ENCODE results near the gene ZC3H18. TPM values are rescaled to one million over a fixed set of nuclear protein-coding genes. Genes with fewer than 3 reads are reported as not detected.

The ZC3H18 gene
- total RNA-seq, 4 donors from 2014 or later, result 10.6 to 25.6 (median 17.8) TPM

DNA sequence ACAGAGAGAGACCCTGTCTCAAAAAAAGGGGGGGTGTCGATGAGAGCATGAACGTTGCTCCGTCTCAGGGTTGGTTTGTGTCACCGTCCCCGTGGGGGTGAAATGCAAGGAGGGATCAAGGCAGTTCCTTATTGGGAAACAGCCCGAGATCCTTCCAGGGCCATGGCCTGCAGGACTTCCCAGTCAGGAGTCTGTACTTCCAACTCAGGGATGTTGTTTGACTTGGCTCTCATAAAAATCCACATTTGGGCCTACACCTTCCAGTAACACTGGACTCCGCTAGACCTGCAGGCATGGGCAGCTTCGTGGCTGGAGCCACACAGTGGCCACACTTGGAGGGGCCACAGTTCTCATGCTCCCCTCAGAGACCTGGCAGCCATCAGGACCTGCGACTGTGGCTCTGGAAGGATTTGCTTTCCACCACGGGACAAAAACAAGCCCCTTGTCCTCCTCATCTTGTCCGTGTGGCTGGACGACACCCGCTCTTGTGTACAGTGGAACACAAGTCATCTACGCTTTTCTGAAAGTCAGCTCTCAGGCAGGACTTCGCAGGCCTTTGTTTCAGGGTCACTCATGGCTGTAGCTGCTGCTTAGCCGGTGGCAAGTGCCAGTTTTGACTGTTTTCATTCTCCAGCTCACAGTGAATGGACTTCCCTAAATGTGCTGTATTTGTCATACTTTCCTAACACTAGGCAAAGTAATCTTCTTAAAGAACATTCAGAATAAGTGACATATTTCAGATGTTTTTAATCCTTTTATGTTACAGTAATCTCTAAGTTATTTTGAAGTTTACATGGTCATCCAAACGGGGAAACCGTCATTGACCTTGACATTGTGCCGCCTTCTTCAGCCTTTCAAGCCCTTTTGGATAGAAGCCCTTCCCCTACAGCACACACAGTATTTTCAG lies 44.0 kb downstream of the ZC3H18 start:
- TF ChIP-seq CTCF (IDR thresholded peaks at IDR 0.05), result no peak
- ATAC-seq (ENCODE audit: low FRiP score), result no peak
- no peak for DNase-seq (ENCODE audit: low spot score)

- TF ChIP-seq CTCF (IDR thresholded peaks at IDR 0.05), result no peak
Measured at GRCh38 chr16:88614818-88615580, 44.8 kb downstream of the ZC3H18 start.

GRCh38 chr16:88616320-88616719 lies 46.1 kb downstream of the ZC3H18 start:
- no peak for ATAC-seq (ENCODE audit: low FRiP score)
- DNase-seq (ENCODE audit: low spot score), result no peak
- no peak for TF ChIP-seq CTCF (IDR thresholded peaks at IDR 0.05)

More at GRCh38 chr16:88614818-88615580, 44.8 kb downstream of the ZC3H18 start:
- DNase-seq (ENCODE audit: low spot score) (no peak), ATAC-seq (ENCODE audit: low FRiP score) (no peak)

GRCh38 chr16:88616736-88617135 lies 46.5 kb downstream of the ZC3H18 start:
- no peak for DNase-seq (ENCODE audit: low spot score)
- TF ChIP-seq CTCF (IDR thresholded peaks at IDR 0.05), result no peak

DNA sequence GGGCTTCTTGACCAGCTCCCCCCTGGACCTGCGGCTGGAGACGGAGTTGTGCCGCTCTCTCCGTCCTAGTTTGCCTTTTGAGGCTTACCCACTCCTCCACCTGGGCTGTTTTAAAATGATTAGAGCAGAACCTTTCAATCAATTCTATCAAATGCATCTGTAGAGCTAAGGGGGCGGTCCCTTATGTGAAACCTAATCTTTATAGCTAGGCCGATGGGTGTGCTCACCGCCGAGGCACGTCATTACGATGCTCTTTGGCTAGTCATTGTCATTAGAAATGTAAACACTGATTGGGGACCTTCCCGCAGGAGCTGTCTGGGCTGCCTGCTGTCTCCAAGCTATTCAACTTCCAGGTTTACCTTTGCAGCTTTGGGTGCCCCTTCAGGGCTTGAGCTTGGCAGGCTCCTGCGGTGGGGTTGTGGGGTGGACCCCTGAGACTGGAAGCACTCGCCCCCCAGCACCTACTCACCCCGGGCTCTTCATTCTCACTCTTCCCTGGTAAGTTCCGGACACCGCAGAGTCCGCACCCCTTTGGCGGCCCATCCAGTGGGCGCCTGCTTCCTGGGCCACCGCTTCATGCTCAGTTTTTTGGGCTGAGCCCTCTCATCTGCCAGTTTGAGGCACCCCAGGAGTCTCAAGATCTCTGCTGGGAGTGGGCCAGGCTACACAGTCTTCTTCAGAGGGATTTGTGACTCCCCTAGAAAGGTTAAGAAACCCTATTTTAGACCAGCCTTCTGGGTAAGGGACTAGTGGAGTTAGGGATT lies 47.2 kb downstream of the ZC3H18 start:
- TF ChIP-seq CTCF (IDR thresholded peaks at IDR 0.05), result no peak
- ATAC-seq (ENCODE audit: low FRiP score) (no peak), DNase-seq (ENCODE audit: low spot score) (no peak)

More at GRCh38 chr16:88616736-88617135, 46.5 kb downstream of the ZC3H18 start:
- ATAC-seq (ENCODE audit: low FRiP score), result no peak

DNA sequence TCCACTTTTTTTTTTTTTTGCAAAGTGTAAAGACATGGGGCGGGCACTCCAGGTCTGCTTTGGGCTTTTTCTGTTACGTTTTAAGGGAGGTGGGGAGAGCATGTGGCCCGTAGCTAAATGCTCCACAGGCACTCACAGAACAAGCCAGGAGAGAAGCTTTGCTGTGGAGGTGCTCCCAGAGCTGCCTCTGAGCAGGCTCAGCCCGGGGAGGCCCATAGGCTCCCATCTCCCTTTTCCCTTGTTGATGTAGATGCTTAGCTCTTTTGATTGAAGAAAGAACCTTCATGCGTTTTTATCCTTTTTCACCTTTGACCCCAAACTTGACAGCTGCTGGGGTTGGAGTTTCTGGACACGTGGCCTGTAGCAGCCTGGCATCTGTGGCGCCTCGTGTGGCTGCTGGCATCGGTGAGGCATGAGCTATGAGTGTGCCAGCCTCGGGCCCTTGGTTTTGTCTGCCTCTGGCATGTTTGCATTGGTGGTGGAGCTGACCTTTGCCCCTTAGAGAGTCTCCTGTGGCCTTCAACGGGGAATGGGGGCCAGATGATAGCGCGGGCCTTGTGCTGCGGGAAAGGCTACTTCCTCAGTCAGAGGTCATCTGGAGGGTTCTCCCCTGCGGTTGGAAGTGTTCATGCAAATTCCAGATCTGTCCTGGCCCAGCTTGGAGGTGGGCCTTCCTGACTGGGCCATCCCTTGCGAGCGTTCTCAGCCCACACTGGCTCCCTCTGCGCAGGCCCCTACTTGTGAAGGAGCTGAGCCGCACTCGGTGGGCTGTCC lies 48.2 kb downstream of the ZC3H18 start:
- TF ChIP-seq CTCF (IDR thresholded peaks at IDR 0.05), result no peak
- no peak for ATAC-seq (ENCODE audit: low FRiP score)

More for the DNA sequence above, 48.2 kb downstream of the ZC3H18 start:
- DNase-seq (ENCODE audit: low spot score), result no peak

All from omental fat pad (tissue), 4 donors.